Upper lobe of left lung (tissue), 6 donors: Measurements from ENCODE around the gene EFCC1. TPM values are rescaled to one million over a fixed set of nuclear protein-coding genes. Genes with fewer than 3 reads are reported as not detected.

Experiments used
- ATAC-seq, 2 donors: fragments of 200-7000 bp; cut with Tn5 transposase; one replicate each; pipeline ENCODE4 v1.9.1; 2022; ENCODE audit warnings: mild to moderate bottlenecking in 2 of 2, moderate library complexity in 2 of 2; ENCODE audit not compliant: low FRiP score in 2 of 2
- DNase-seq, 2 donors: peaks; one replicate each; pipeline ENCODE4 v3.0.0-alpha.2; 2019 to 2020
- H3K27ac ChIP-seq, 4 donors: fragments of 200-600 bp; sonication (generic); one replicate each; pipeline ENCODE4 v1.5.1; 2016 to 2019
- H3K27me3 ChIP-seq, 4 donors: fragments of 200-600 bp; sonication (generic); one replicate each; pipeline ENCODE4 v1.5.1; 2017 to 2019
- H3K36me3 ChIP-seq, 4 donors: fragments of 200-600 bp; sonication (generic); one replicate each; pipeline ENCODE4 v1.5.1; 2016 to 2019
- H3K4me1 ChIP-seq, 4 donors: fragments of 200-600 bp; sonication (generic); one replicate each; pipeline ENCODE4 v1.5.1; 2018 to 2019
- H3K4me3 ChIP-seq, 4 donors: fragments of 200-600 bp; sonication (generic); one replicate each; pipeline ENCODE4 v1.5.1; 2017 to 2019; ENCODE audit warnings: mild to moderate bottlenecking in 2 of 4, moderate library complexity in 1 of 4
- H3K9me3 ChIP-seq, 4 donors: fragments of 200-600 bp; sonication (generic); one replicate each; pipeline ENCODE4 v1.5.1; 2018 to 2019
- EP300 ChIP-seq, 4 donors: sonication (generic); formaldehyde crosslinking; IDR thresholded peaks; one replicate each; pipeline ENCODE4 v1.5.1; 2017; ENCODE audit warnings: antibody characterized with exemption in 4 of 4, control low read depth in 2 of 4
- POLR2A ChIP-seq, 4 donors: fragments of 450-650 bp; IDR thresholded peaks; one replicate each; pipeline ENCODE4 v1.5.1; 2016 to 2017; ENCODE audit warnings: antibody characterized with exemption in 4 of 4, mild to moderate bottlenecking in 2 of 4
- POLR2AphosphoS5 ChIP-seq, 2 donors: sonication (generic); formaldehyde crosslinking; IDR thresholded peaks; one replicate each; pipeline ENCODE4 v1.5.1; 2017; ENCODE audit warnings: antibody characterized with exemption in 2 of 2
- WGBS, 2 donors: methylation state at CpG; one replicate each; pipeline ENCODE4 v1.1.5; 2017 to 2018; 5-methylcytosine and 5-hydroxymethylcytosine counted together
- total RNA-seq, 6 donors: library from RNA; depleted of rRNA in 4 of 6; stranded (reverse); fragments of >200 nt in 4 of 6; gene quantifications; one replicate each; pipeline versions ENCODE4 v1.1.0 to v1.2.1, GENCODE V29; 2016 to 2021
- TF ChIP-seq, protein P1 (sequence below), 6 experiments: fragments of 450-650 bp in 4 of 6; fragments of 200-600 bp in 2 of 6; sonication (generic) in 2 of 6; IDR thresholded peaks; one replicate each; pipeline ENCODE4 v1.5.1; 2016 to 2019; ENCODE audit warnings: antibody characterized with exemption in 6 of 6
- donor health status: DM: no; HTN: no; CAD: no; lungs with moderate emphysema.
- donor health status: DM: no; HTN: yes; CAD: no; lungs with severe emphysema.

The EFCC1 gene
- total RNA-seq, 6 donors from 2014 or later, result 3.1 to 20.6 (median 11.4) TPM

- ATAC-seq (no peak), DNase-seq (no peak)
- Histone ChIP-seq H3K4me1 (peaks cover 34 to 67% (median 56%) of the 10 kb centered on the region in 4 donors), H3K27ac (peak overlapping the region; percentile 70 to 80 (median 74)), H3K27me3 (no peaks in the 10 kb centered on the region), H3K36me3 (no peaks in the 10 kb centered on the region), H3K4me3 (no peak overlapping the region), H3K9me3 (no peaks in the 10 kb centered on the region)
- TF ChIP-seq POLR2A (IDR thresholded peaks at IDR 0.05) (no peak), POLR2AphosphoS5 (IDR thresholded peaks at IDR 0.05) (no peak), EP300 (IDR thresholded peaks at IDR 0.05) (no peak)
- TF ChIP-seq, protein P1, sequence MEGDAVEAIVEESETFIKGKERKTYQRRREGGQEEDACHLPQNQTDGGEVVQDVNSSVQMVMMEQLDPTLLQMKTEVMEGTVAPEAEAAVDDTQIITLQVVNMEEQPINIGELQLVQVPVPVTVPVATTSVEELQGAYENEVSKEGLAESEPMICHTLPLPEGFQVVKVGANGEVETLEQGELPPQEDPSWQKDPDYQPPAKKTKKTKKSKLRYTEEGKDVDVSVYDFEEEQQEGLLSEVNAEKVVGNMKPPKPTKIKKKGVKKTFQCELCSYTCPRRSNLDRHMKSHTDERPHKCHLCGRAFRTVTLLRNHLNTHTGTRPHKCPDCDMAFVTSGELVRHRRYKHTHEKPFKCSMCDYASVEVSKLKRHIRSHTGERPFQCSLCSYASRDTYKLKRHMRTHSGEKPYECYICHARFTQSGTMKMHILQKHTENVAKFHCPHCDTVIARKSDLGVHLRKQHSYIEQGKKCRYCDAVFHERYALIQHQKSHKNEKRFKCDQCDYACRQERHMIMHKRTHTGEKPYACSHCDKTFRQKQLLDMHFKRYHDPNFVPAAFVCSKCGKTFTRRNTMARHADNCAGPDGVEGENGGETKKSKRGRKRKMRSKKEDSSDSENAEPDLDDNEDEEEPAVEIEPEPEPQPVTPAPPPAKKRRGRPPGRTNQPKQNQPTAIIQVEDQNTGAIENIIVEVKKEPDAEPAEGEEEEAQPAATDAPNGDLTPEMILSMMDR (IDR thresholded peaks at IDR 0.05), result no peak
- 76 to 95% methylated on average over 1 of the region's 1 CpG for WGBS, 2 donors
These were observed 21.9 kb downstream of the EFCC1 start for GRCh38 chr3:129023008-129023358.

- peak overlapping the region in 3 of 4 donors; percentile 68 to 87 (median 70) for H3K27ac ChIP-seq
- TF ChIP-seq, protein P1 (IDR thresholded peaks at IDR 0.05), result peak in 1 of 6 experiments; percentile 16
- TF ChIP-seq POLR2AphosphoS5 (IDR thresholded peaks at IDR 0.05), result no peak
- no peak for TF ChIP-seq POLR2A (IDR thresholded peaks at IDR 0.05)
- TF ChIP-seq EP300 (IDR thresholded peaks at IDR 0.05), result no peak
- ATAC-seq, result no peak
- no peak for DNase-seq
- no peaks in the 10 kb centered on the region for H3K9me3 ChIP-seq
- WGBS, 2 donors, result 58 to 87% methylated on average over 2 of the region's 2 CpGs
- no peaks in the 10 kb centered on the region for H3K36me3 ChIP-seq
- H3K4me3 ChIP-seq, result no peak overlapping the region
- no peaks in the 10 kb centered on the region for H3K27me3 ChIP-seq
- peaks cover 27 to 59% (median 47%) of the 10 kb centered on the region in 4 donors for H3K4me1 ChIP-seq
These were observed 22.8 kb downstream of the EFCC1 start for GRCh38 chr3:129023909-129024308.

GRCh38 chr3:129025108-129025507 is 24.0 kb downstream of the EFCC1 start:
- Histone ChIP-seq H3K4me1 (peaks cover 27 to 59% (median 44%) of the 10 kb centered on the region in 4 donors), H3K27ac (peak overlapping the region; percentile 63 to 87 (median 77)), H3K27me3 (no peaks in the 10 kb centered on the region), H3K4me3 (no peak overlapping the region), H3K36me3 (no peaks in the 10 kb centered on the region), H3K9me3 (no peaks in the 10 kb centered on the region)
- TF ChIP-seq EP300 (IDR thresholded peaks at IDR 0.05) (no peak), POLR2AphosphoS5 (IDR thresholded peaks at IDR 0.05) (no peak), POLR2A (IDR thresholded peaks at IDR 0.05) (no peak)
- TF ChIP-seq, protein P1 (IDR thresholded peaks at IDR 0.05), result no peak
- ATAC-seq, result no peak
- no peak for DNase-seq
- 79 to 87% methylated on average over 15 of the region's 15 CpGs for WGBS, 2 donors

DNA sequence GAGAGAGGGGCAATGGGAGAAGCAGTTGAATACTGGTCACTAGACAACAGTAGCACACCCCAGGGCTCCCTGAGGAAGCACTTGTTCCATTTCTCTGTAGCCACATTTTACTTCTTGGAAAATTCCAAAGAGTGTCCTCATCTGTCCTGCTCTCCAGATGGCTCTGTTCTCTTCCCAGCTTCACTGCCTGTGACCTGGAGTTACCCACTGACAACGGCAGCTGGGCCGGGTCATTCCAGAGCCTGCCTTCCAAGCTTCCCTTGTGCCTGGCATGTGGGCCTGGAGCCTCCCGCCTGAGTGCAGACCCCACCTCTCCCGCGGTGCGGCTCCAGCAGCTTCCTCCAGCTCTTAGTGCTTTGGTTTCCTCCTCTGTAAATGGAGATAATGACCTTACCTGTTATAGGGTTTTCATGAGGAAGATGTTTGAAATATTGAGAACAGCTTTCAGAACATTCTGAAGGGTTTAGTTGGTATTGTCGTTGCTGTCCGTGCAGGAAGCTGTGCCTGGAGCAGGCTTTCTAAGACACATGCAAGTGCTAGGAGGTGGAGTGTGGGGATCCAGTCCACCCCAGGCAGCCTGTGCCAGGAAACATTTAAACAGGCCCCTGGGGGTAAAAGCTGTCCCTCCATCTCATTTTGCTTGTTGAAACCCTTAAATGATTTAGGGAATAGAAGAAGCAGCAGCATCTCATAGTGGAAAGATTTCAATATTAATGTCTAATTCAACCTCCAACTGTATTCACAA is 24.8 kb downstream of the EFCC1 start:
- Histone ChIP-seq H3K9me3 (no peaks in the 10 kb centered on the region), H3K4me1 (peaks cover 24 to 54% (median 41%) of the 10 kb centered on the region in 4 donors), H3K27ac (peak overlapping the region; percentile 63 to 87 (median 77)), H3K36me3 (no peaks in the 10 kb centered on the region), H3K4me3 (no peak overlapping the region), H3K27me3 (no peaks in the 10 kb centered on the region)
- peak in 1 of 4 donors; percentile 53 for TF ChIP-seq EP300 (IDR thresholded peaks at IDR 0.05)
- no peak for TF ChIP-seq POLR2A (IDR thresholded peaks at IDR 0.05)
- peak in 1 of 2 donors; percentile 74 for TF ChIP-seq POLR2AphosphoS5 (IDR thresholded peaks at IDR 0.05)
- 33 to 61% methylated on average over 8 of the region's 8 CpGs for WGBS, 2 donors
- DNase-seq (peak in 1 of 2 donors; percentile 62), ATAC-seq (peak; percentile 5 to 32)

DNA sequence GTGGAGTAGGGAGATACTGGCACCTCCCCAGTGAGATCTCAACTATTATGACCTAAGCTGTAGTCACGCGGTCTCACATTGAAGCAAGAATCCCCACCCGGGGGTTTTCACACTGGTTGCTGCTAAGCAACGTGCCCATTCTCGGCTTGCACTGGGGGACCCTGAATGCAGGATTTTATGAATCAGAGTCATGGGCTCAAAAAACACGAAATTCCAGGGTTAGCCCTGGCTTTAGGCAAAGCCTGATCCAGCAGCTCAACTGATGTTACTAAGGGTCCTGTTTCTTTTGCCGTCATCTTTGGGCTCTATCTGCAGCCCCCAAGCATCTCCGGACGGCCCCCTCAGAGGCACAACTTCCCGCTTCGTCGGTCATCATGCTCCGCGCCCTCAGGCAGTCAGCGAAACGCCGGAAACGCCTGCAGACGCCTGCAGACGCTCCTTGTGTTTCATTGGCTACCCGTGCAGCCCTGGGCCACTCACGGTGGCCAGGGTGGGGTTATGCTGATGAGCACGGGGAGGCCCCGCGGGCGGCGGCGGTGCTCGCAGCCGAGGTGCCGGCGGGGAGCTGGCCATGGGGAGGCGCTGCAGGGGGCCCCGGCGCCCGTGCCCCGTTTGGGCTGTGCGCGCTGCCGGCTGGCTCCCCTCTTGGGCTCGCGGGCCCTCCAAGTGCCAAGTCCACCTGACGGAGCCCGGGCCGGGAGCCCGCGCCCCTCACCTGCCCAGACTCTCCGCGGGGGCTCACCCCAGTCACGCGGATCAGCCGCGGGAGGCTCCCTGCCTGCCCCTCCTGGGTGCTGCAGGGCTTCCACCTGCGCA is 25.8 kb downstream of the EFCC1 start:
- Histone ChIP-seq H3K9me3 (no peaks in the 10 kb centered on the region), H3K4me1 (peaks cover 18 to 45% (median 33%) of the 10 kb centered on the region in 4 donors), H3K27me3 (no peaks in the 10 kb centered on the region), H3K27ac (peak overlapping the region; percentile 63 to 87 (median 77)), H3K4me3 (peak overlapping the region in 3 of 4 donors; percentile 40 to 57 (median 50)), H3K36me3 (peaks cover 0 to 4% (median 0%) of the 10 kb centered on the region in 4 donors)
- DNase-seq (peak; percentile 96 to 97), ATAC-seq (peak; percentile 92 to 95)
- WGBS, 2 donors, result 10 to 31% methylated on average over 5 to 31 of the region's 54 CpGs
- TF ChIP-seq, protein P1 (IDR thresholded peaks at IDR 0.05), result peak; percentile 65 to 95 (median 92)
- TF ChIP-seq POLR2A (IDR thresholded peaks at IDR 0.05) (peak in 2 of 4 donors; percentile 52 to 70), EP300 (IDR thresholded peaks at IDR 0.05) (peak in 1 of 4 donors; percentile 19), POLR2AphosphoS5 (IDR thresholded peaks at IDR 0.05) (peak; percentile 76 to 79)
